HG03354 (cell line): ENCODE results near the gene SLC6A8.
"Not testable (repeated sequence)": the region's sequence is repeated elsewhere in the genome, so short reads cannot be mapped to it uniquely, and the experiment has no call there.

ENCODE experiments used
- ATAC-seq: cut with Tn5 transposase; IDR thresholded peaks from one replicate; pipeline ENCODE4 v1.9.1; 2021; ENCODE audit warnings: mild to moderate bottlenecking; ENCODE audit not compliant: unreplicated experiment, poor library complexity, severe bottlenecking

The SLC6A8 gene

DNA sequence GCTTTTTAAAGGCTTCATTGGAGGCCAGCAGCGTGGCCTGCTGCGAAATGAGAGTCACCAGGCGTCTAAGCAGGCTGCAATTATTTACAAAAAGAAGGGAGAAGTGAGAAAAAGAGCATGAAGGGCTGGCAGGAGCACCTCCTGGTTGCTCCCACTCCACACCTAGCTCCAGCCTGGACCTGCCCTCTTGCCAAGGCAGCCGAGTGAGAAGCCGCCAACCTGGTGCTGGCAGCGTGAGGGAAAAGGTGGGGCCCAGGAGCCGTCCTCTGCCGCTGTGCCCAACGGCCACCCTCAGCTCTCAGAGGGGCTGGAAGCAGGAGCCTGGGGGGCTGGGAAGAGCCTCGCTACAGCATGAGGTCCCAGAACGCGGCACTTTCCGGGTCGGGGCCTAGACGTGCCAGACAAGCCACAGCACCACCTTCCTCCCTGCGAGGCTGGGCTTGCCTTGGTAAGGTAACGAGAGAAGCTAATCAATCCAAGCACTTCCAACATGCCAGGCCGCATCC, 16.3 kb downstream of the SLC6A8 start:
- ATAC-seq: no peak

DNA sequence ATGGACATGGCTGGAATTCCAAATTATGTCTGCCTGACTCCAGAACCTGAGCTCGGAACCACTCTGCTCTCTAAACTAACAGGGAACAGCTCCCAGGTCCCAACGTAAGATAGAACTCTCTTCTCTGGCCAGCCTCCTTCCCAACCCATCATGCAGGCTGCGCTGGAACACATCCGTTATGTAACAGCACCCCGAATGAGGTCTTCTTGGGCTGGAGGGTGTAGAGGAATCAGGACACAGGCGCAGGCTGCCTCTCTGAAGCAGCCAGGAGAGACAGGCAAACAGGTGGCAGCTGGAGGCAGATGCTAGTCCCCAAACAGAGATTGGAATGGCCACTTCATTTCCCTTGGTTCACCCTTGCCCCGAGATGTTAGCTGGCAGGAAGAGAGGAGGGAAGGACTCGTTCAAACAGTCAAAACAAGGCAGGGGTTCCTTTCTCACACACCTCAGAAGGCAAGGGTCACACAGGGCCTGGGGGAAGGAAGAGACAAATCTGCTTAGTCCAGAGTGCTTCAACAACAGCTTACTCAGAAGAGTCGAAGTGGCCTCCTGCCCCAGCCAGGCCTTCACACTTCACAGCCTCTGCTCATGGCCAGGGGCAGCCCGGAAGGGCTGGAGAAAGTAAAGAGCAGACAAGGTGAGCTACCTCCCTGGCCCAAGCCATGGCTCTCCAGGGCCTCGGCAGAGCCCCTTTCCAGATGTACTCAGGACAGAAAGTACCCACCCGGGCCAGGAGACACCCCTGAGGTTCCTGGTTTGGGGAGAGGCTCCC, 17.1 kb downstream of the SLC6A8 start:
- ATAC-seq: not testable (repeated sequence)

DNA sequence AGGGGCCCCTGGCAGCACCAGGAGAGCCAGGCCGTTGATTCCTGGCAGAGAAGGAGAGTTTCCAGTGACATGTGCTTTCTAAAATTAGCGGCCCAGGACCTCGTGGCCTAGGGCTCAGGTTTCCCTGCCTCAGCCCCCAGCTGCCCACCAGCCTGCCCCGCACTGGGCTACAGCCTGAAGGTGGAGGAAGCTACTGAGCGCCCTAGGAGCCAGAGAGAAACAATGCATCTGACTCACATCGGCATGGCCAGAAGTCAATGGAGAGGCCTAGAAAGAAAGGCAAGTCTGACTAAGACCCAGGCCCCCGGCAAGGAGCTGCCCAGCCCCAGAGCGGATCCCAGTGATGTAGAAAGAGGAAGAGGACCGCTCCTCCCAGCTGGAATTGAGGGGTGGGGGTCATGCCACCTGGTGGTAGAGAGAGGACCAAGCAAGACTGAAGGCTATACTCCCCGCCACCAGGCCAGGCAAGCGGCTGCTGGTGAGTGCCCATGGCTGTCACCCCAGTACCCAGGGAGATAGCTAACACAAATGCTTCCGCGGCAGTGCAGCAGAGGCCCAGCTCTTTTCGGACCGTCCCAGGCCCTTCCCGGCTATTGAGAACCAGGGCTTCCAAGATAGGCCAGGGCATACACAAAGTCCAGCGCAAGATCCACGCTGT, 17.8 kb downstream of the SLC6A8 start:
- not testable (repeated sequence) for ATAC-seq

DNA sequence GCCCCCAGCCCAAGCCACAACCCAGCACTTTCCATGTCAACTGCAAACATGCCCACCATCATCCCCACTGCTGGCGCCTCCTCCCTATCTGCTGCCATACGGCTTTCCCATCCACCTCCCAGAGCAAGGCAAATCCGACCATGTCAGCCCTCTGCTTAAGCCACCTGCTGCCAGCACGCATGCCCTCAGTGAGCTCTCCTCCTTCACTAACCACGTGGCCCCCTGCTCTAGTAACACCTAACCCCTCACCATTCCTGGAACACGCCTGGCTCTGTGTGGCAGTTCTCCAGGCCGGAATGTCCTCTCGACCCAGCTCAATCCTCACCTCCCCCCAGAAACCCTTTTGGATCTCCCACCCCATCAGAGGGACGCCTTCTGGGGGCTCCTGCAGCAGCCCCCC, 19.1 kb downstream of the SLC6A8 start:
- ATAC-seq: no peak

DNA sequence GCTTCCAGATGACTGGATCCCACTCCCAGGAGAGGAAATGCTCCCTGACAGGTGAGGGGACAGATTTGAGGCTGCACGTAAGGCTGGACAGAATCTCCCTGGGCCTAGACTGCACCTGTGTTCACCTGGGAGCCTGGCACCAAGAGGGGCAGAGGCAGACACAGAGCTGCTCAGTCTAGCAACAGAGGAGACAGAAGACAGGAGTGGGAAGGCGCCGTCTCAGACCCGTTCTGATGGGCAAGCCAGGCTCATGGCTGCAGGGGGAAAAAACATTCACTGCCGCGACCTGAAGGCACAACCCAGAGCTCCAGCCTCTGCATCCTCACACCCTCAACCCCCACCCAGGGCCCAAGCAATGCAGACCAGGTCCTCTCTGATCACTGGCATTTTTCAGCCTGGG, 19.7 kb downstream of the SLC6A8 start:
- ATAC-seq: no peak

DNA sequence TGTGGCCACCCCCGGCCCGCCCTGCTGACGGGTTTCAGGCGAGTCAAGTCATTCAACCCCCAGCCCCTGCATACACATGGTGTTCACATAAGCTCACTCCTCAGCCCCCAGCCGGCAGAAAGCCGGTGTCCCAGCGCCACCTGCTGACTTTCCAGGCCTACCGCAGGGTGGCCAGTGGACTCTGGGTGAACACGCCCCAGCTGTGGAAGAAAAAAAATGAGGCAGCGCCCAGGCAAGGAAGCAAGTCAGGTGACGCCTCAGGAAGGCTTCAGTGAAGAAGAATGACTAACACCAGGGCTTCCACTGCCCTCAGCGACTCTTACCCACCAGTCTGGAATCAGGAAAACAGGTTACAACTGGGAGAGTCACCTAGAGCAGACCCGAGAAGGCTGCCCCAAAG, 20.7 kb downstream of the SLC6A8 start:
- ATAC-seq: no peak

DNA sequence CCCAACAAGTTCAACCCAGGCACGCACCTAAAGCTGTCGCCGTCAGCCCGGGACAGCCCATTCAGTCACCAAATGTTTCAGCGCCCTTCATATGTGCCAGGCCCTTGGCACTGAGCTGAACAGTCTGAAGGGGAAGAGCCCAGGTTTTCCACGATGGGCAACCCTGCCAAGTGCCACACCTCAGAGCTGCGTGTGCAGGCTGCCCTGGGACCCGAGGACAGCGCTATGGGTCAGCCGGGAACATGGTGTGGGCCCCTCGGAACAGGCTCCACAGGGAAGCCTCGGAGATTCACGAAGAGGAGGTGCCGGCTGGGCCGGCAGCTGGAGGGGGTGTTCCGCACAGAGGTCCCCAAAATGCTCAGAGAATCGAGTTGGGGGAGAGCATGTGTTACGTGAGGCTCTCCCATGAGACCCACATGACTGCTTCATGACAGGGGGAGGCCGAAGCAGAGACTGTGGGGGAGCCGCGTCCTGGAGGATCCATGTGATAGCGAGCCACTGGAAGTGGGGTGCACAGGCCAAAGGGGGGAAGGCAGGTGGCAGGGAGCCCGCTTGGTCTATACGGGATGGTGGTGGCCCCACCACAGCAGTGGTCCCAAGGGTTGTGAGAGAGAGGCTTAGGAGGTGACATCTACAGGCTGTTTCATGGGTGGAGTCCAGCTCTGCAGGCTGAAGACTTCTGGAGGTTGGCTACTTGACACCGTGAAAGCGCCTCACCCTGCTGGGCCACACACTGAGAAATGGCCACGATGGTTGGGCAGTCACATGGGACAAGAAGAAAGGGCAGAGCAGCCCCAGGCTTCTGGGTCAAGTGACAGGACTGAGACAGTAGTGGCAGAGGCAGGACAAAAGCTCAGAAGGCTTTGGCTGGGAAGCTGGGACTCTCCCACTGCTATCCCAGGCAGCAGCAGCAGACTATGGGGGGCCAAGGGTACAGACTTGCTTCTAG, 22.3 kb downstream of the SLC6A8 start:
- no peak for ATAC-seq

DNA sequence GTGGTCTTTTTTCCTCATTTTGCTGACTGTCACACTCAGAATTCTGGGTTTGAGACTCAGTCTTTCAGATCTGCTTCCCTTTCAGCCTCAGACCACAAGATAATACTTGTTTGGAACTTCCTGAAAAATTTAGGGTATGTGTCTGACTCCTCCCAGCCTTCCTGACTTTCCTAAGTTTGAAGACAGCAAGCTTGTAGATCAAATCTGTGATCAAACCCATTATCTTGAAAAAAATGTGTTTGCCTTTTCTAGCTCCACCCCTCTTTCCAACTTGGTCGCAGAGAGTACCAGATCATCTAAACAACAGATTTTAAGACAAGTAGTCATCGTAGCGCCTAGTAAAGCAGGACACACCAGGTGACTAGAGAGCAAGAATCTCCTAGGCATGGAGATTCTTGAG, 26.5 kb downstream of the SLC6A8 start:
- ATAC-seq: no peak

DNA sequence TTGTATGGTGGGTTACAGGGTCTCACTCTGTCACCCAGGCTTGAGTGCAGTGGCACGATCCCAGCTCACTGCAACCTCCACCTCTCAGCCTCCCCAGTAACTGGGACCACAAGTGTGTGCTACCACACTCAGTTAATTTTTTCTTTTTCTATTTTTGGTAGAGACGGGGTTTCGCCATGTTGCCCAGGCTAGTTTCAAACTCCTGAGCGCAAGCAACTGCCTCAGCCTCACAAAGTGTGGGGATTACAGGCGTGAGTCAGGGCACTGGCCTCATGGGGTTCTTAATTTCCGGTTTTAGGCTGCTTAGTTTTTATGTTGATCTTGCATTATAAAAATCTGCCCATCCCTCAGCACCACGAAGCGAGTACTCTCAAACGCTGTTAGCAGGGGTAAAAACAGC, 29.7 kb downstream of the SLC6A8 start:
- no peak for ATAC-seq

DNA sequence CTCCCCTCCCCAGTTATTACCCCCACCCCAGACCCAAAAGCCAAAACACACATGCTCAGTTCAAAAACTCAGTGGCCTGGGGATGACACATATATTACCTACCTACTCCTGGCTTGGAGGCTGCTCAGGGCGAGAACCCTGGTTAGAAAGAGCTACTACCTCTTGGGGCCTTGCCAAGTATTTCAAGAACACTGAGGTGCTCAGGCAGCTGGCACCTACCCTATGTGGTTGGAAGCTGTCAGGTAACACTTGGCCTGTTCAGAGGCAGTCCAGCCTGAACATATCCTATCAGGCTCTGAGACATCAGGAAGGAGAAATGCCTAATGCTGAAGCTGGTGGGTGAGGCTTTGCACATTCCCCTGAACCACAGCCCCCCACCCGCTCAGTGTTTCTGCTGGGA, 31.5 kb downstream of the SLC6A8 start:
- ATAC-seq: no peak

DNA sequence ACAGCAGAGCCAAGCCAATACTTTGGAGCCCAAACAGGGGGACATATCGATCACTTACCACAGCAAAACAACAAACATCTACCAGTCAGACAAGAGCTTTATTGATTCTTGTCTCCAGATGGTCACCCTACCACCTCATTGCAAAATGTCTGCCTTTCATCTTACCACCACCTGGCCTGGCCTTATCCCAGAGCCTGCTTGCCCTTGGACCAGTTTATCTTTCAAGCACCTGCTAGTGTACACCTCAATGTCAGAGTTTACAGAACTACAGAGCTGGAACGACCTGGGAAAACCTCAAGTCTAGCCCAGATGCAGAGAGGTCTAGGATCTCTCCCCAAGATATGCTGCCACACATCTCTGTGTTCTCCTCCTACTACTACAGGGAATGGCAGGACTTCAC, 32.0 kb downstream of the SLC6A8 start:
- no peak for ATAC-seq

DNA sequence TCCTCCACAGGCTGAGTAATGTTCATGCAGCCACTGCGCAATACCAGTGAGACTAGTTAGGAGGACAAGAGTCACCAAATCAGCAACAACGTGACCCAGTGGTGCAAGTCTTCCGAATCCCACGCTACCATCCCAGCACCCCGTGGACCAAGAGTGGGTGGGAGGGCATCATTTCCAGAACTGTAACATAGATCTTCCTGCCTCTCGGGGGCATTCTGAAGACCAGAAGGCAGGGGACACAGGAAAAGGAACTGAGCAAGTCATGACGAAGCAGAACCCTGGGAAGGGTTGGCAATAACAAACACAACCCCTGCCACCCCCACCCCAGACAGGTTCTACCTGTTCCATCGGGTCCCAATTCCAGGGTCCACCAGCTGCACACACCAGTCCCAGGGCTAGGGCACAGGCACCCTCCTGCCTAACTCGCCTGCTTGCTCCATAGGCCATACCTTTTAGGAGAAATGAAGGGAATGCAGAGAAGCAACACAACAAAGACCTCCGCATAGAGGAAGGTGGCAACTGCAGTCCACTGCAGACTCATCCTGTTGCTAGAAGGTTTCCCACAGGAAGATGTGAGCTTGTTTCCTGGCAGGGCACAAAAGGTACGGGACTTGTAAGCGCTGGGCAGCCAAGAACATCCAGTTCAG, 35.1 kb downstream of the SLC6A8 start:
- ATAC-seq: no peak

DNA sequence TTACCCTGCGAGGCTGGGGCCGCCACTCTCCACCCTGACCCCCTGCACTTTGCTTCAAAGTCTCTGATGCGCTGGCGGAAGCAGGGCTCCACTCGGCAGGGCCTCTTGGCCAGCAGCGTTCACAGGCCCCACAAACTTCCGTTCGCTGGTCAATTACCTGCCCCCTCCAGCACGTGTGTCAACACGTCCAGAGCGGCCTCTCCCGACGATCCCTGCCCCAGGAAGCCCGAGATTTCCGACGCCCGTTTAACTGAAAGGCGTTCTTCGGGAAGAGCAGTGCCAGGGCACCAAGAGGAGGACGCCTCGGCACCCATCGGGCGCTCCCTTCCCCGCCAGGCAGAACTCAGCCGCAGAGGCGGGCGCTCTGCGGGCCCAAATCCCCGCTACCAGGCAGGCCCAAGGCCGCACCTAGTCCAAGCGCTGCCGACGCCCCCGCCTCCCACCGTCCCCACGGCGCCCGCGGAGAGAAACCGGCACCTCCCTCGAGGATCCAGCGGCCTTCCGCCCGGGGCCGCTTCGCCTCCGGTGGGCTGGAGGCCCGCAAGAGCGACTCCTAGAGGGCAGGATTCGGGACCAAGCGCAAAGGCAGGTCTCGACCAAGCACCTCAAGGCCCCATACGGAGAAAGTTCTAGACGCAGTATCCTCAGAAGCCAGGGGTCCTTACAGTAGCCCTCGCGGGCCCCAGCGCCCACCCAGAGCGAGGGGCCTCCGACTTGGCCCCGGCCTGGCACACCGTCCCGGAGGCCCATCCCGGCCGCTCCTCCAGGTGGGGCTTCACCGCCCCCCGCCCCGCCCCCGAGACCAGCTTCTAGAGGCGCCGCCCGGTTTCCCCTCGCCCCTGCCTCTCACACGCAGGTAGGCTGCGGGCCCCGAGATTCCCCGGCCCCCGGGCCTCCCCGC, 35.9 kb downstream of the SLC6A8 start:
- ATAC-seq: peak; percentile 30

DNA sequence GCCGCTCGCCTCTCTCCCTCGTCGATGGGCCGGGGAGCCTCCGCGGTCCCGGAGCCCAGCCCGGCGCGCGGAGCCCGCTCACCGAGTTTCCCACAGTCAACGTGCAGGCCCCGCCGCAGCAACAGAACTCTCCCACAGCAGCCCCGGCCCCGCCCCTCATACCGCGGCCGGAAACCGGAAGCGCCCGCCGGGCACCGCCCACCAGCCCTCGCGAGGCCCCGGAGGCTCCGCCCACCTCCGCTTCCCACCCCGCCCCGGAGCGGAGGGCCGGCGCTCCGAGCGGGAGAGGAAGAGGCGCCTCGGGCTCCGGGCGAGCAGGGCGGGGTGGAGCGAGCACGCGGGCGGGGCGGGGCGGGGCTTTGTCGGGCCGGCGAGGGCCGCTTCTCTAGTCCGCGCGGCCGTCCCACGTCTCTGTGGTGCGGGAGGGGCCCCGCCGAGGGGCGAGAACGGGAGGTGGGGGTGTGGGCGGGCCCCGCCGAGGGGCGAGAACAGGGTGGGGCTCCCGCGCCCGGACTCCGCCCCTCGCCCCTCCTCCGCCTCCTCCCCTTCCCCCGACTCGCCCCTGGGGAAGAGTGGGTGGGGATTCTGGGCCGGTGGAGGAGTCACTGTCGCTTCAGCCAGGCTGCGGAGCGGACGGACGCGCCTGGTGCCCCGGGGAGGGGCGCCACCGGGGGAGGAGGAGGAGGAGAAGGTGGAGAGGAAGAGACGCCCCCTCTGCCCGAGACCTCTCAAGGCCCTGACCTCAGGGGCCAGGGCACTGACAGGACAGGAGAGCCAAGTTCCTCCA, 36.7 kb downstream of the SLC6A8 start, which contains the start of the genes ABCD1 and BCAP31:
Gene ABCD1, plus strand, starts transcription at position 605 of the 787 bp plus-strand sequence. CDS start 411 bp downstream, outside the sequence.
Gene BCAP31, minus strand, starts transcription at position 136 of the 787 bp plus-strand sequence. CDS start 1,143 bp downstream, outside the sequence.
- ATAC-seq: peak; percentile 57

DNA sequence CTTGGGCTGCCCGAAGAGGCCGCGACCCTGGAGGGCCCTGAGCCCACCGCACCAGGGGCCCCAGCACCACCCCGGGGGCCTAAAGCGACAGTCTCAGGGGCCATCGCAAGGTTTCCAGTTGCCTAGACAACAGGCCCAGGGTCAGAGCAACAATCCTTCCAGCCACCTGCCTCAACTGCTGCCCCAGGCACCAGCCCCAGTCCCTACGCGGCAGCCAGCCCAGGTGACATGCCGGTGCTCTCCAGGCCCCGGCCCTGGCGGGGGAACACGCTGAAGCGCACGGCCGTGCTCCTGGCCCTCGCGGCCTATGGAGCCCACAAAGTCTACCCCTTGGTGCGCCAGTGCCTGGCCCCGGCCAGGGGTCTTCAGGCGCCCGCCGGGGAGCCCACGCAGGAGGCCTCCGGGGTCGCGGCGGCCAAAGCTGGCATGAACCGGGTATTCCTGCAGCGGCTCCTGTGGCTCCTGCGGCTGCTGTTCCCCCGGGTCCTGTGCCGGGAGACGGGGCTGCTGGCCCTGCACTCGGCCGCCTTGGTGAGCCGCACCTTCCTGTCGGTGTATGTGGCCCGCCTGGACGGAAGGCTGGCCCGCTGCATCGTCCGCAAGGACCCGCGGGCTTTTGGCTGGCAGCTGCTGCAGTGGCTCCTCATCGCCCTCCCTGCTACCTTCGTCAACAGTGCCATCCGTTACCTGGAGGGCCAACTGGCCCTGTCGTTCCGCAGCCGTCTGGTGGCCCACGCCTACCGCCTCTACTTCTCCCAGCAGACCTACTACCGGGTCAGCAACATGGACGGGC, 37.5 kb downstream of the SLC6A8 start:
- peak; percentile 7 for ATAC-seq

DNA sequence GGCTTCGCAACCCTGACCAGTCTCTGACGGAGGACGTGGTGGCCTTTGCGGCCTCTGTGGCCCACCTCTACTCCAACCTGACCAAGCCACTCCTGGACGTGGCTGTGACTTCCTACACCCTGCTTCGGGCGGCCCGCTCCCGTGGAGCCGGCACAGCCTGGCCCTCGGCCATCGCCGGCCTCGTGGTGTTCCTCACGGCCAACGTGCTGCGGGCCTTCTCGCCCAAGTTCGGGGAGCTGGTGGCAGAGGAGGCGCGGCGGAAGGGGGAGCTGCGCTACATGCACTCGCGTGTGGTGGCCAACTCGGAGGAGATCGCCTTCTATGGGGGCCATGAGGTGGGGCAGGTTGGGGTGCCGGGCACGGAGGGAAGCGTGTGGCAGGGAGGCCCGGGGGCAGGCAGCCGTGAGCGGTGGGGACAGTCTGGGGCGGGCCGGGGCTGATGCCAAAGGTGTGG, 38.1 kb downstream of the SLC6A8 start:
- ATAC-seq: no peak
